COLO829 (cell line): ENCODE results near the gene KRIT1.

Source experiments
- DNase-seq: peaks from one replicate; pipeline ENCODE4 v3.0.0; 2012; ENCODE audit warnings: low spot score

The KRIT1 gene

GRCh38 chr7:92150450-92151017, 95.2 kb downstream of the KRIT1 start:
- DNase-seq, result no peak

- DNase-seq, result no peak
These were observed 95.9 kb downstream of the KRIT1 start for GRCh38 chr7:92149736-92150239.
